NB4 (cell line): ENCODE measurements around the gene SEPTIN2.

Experiments used
- DNase-seq: peaks from one replicate; pipeline ENCODE4 v3.0.0; 2010; ENCODE audit warnings: low read depth
- H3K4me3 ChIP-seq: one replicate; pipeline ENCODE4 v1.5.1; 2011; ENCODE audit warnings: mild to moderate bottlenecking, low read depth, low read length, moderate library complexity
- MAX ChIP-seq: IDR thresholded peaks from 2 replicates; pipeline ENCODE4 v1.6.1; 2011; ENCODE audit warnings: low read depth, low read length
- MYC ChIP-seq: IDR thresholded peaks from 2 replicates; pipeline ENCODE4 v1.6.1; 2011; ENCODE audit warnings: low read depth, low read length
- POLR2A ChIP-seq: IDR thresholded peaks from 2 replicates; pipeline ENCODE4 v1.6.1; 2011; ENCODE audit warnings: mild to moderate bottlenecking; ENCODE audit not compliant: insufficient read length; ENCODE audit errors: extremely low read depth
- TF ChIP-seq, protein P1 (sequence below): IDR thresholded peaks from one replicate; pipeline ENCODE4 v1.5.1; 2012; ENCODE audit warnings: low read depth, low read length

SEPTIN2 gene

DNA sequence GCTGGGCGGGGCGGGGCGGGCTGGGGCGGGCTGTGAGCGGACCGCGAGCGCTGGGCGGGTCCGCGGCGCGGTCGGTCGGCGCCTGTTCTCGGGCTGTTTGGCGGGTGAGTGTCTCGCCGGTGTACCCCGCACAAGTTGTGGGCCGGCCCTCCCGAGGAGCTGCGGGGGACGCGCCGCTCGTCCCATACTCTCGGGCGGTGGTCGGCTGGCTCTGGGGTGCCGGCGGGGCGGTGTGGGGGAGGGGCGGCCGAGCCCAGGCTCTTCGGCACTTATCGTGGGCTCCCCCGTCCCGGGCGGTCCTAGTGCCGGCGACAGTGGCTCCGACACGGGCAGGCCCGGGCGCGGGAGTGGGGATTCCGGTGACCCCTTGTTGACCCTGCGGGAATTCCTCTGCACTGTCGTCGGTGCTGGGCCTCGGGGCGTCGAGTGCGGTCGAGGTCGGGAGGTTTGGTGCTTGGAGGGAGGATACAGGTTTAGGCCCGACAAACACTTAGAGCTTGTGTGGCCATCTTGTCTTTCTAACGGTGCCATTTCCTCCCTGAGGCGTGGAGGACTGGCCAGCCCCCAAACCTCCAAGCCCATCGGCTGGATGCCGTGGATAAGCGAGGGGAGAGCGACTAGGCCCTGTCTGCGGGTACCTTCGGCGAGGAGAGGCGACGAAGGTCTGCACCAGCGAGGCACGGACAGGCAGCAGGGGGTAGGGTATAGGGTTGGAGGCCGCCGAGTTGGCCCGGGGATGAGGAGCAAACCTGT lies at the start of gene SEPTIN2:
SEPTIN2 (plus strand) TSS at position 47 of the 753 bp plus-strand sequence. CDS start 8,308 bp downstream, outside the sequence.
- no peak for DNase-seq
- peak within 1 kb of the TSS; percentile 98 for H3K4me3 ChIP-seq
- TF ChIP-seq POLR2A (peak; percentile 81), MYC (no peak; the same call in 1 of the 2 replicates), MAX (no peak)

DNA sequence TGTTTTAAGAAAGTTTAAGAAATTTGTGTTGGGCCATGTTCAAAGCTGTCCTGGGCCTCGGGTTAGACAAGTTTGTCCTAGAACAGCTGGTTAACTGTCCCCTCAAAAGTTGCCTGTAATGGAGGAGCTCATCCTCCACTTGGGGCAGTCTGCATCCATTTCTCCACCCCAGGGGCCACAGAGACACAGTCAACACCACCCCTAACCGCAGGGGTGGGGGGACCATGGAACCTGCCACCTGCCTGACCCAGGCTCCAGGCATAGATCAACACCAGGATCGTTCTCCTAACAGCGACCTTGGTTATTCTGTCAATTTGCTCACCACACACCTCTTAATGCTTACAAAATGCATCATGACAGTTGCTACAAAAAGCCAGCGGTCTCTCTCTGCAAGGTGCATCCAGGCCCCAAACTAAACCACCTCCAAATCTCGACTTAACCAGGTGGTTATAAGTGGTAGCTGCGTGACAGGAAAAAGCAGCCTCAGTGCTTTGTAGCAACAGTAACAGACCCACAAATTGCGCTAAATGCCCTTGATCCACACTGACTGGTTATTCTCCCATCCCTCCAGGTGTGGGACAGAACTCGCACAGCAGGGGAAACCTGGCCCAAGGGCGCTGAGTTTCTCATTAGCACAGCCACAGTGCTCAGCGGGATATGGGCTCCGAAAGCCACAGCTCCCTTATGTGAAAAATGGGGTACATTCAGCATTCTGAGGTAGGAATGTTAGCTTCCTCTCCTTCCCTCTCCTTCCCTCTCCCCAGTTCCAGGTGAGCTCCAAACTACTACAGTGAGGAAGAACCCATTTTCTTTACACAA lies 48.3 kb upstream of the SEPTIN2 start:
- TF ChIP-seq MAX: no peak
- TF ChIP-seq, protein P1, sequence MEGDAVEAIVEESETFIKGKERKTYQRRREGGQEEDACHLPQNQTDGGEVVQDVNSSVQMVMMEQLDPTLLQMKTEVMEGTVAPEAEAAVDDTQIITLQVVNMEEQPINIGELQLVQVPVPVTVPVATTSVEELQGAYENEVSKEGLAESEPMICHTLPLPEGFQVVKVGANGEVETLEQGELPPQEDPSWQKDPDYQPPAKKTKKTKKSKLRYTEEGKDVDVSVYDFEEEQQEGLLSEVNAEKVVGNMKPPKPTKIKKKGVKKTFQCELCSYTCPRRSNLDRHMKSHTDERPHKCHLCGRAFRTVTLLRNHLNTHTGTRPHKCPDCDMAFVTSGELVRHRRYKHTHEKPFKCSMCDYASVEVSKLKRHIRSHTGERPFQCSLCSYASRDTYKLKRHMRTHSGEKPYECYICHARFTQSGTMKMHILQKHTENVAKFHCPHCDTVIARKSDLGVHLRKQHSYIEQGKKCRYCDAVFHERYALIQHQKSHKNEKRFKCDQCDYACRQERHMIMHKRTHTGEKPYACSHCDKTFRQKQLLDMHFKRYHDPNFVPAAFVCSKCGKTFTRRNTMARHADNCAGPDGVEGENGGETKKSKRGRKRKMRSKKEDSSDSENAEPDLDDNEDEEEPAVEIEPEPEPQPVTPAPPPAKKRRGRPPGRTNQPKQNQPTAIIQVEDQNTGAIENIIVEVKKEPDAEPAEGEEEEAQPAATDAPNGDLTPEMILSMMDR: no peak
- no peak for TF ChIP-seq POLR2A
- TF ChIP-seq MYC: no peak
- DNase-seq: no peak
- no peak overlapping the region for H3K4me3 ChIP-seq

GRCh38 chr2:241268306-241268705 lies 47.4 kb upstream of the SEPTIN2 start:
- DNase-seq: no peak
- H3K4me3 ChIP-seq: no peak overlapping the region
- TF ChIP-seq MYC (no peak), POLR2A (no peak)

- TF ChIP-seq MAX: no peak
- TF ChIP-seq, protein P1: no peak
- no peak for TF ChIP-seq MYC
- TF ChIP-seq POLR2A: no peak
- no peak overlapping the region for H3K4me3 ChIP-seq
- DNase-seq: peak; percentile 40
Observed at GRCh38 chr2:241268716-241269445, 46.8 kb upstream of the SEPTIN2 start.

- no peak for DNase-seq
- no peak overlapping the region for H3K4me3 ChIP-seq
- TF ChIP-seq POLR2A: no peak
- no peak for TF ChIP-seq MAX
- TF ChIP-seq, protein P1: no peak
- TF ChIP-seq MYC: no peak
Observed at GRCh38 chr2:241269707-241270520, 45.8 kb upstream of the SEPTIN2 start.

GRCh38 chr2:241270531-241270930 lies 45.2 kb upstream of the SEPTIN2 start:
- DNase-seq: no peak
- TF ChIP-seq MYC (no peak), POLR2A (no peak), MAX (no peak)
- TF ChIP-seq, protein P1: no peak
- no peak overlapping the region for H3K4me3 ChIP-seq
